ENCODE data around the gene PDXK.
A peak's percentile ranks its signal among the peaks of the same experiment; 100 is the strongest.

The PDXK gene

DNA sequence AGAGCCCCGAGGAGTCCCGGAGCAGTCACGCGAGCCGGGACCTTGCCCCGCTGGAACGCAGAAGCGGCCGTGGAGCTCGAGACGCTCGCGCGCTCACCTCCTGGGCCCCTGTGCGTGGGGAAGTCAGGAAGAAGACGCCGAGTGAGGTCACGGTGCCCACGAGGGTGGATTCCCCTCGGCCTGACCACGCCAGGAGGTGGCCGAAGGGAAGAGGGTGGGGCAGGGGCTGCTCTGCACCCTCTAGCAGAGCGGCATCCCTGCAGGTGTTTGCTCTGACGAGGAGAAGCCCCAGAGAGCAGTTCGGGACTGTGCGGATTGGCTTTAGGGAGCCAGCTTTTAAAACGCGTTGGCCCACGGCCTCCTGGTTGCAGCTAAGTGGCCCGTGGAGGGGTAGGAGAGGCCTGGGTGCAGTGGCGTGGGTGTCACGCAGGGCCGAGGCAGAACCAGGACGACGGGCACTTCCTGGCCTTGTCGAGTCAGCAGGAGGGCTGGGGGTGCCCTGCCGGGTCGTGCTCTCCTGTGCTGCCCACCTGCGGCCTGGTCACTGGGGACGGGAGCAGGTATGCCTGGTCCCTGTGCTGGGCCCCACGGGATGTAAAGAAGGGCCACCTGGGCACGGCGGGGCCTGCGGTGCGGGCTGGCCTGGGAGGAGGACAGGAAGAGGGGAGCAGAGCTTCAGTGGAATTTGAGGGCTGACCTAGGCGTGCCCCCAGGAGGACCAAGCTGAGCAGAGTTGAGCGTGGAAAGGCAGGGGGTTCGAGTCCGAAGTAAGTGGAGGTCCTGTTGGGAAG lies 1.0 kb downstream of the PDXK start:
- Mint-ChIP-seq H3K27ac (ENCODE audit: low read depth) (peak overlapping the region; percentile 74), H3K27me3 (no peaks in the 10 kb centered on the region), H3K4me3 (peak overlapping the region; percentile 85), H3K36me3 (ENCODE audit: insufficient read depth) (peaks cover 17% of the 10 kb centered on the region), H3K9me3 (no peaks in the 10 kb centered on the region), H3K4me1 (peaks cover 32% of the 10 kb centered on the region)
- ATAC-seq (replicated peaks; ENCODE audit: extremely low read depth, poor library complexity, severe bottlenecking) (peak; percentile 22), DNase-seq (ENCODE audit: low spot score in 2 of 2) (no peak)

DNA sequence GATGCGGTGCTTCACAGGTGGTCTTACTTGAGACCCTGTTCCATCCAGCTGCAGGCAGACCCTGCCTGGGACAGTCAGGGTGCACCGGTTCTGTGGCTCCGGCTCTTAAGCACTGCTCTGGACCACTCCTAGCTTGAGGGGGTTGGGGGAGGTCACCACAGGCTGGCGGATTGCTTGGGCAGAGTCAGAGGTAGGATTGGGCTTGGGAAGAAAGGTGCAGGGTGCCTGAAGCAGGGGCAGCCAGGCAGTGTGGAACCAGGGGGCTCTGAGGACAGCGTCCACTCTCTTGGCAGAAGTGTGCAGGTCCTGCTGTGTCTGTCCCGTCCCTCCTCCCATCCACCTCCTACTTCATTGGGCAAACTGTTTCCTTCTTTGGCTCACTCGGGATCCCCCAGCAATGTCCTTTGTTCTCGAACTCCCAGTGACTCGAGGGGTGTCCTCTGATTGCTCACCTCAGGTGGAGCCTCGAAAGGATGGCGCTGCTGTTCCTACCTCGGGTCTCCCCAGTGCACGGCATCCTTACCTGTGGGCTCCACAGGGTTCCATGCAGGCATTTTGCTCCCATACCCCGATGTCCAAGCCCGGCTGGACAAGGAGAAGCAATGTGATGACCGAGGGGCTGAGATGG lies 1.7 kb downstream of the PDXK start:
- Mint-ChIP-seq H3K4me3 (peak overlapping the region; percentile 85), H3K27ac (ENCODE audit: low read depth) (peak overlapping the region; percentile 74), H3K4me1 (peaks cover 32% of the 10 kb centered on the region), H3K9me3 (no peaks in the 10 kb centered on the region), H3K36me3 (ENCODE audit: insufficient read depth) (peaks cover 17% of the 10 kb centered on the region), H3K27me3 (no peaks in the 10 kb centered on the region)
- DNase-seq (ENCODE audit: low spot score in 2 of 2) (no peak), ATAC-seq (replicated peaks; ENCODE audit: extremely low read depth, poor library complexity, severe bottlenecking) (no peak)

DNA sequence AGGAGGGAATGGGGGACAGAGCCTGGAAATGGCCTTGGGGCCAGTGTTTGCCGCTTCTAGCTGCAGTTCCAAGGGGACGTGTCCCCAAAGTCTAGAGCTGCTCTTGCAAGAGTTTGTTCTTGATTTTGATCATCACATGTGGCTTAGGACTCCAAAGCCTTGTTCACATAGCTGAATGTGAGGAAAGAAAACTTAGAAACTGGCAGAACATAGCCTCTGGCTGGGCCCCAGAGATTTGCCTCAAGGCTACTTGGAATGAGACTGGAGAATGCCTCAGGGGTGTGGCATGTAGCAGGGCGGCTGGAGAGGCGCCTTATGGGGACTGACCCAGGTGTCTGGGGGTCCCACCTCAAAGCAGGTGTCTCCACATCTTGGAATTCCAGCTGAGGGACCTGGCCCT lies 2.3 kb downstream of the PDXK start:
- peak overlapping the region; percentile 74 for H3K27ac Mint-ChIP-seq (ENCODE audit: low read depth)
- H3K4me1 Mint-ChIP-seq, result peaks cover 37% of the 10 kb centered on the region
- ATAC-seq (replicated peaks; ENCODE audit: extremely low read depth, poor library complexity, severe bottlenecking) (no peak), DNase-seq (ENCODE audit: low spot score in 2 of 2) (no peak)
- peaks cover 17% of the 10 kb centered on the region for H3K36me3 Mint-ChIP-seq (ENCODE audit: insufficient read depth)
- no peaks in the 10 kb centered on the region for H3K9me3 Mint-ChIP-seq
- peak overlapping the region; percentile 85 for H3K4me3 Mint-ChIP-seq
- no peaks in the 10 kb centered on the region for H3K27me3 Mint-ChIP-seq

DNA sequence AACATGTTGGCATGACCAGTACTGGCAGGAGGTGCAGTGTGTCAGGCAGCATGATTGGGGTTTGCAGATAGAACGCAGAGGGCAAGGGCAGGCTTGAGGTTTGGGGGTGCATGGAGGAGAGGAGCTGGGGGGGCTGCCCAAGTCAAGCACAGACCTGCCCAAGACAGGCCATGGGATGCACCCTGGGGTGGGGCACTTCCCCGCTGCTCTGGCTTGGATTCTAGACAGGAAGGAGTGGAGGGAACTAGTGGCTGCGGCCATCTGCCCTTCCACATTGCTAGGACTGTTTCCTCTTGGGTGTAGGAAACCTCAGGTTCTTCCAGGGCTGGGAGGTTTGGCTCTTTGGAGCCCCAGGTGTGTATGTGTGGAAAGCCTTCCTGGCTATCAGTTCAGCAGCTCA lies 3.0 kb downstream of the PDXK start:
- no peaks in the 10 kb centered on the region for H3K27me3 Mint-ChIP-seq
- ATAC-seq (replicated peaks; ENCODE audit: extremely low read depth, poor library complexity, severe bottlenecking), result no peak
- no peak overlapping the region for H3K4me3 Mint-ChIP-seq
- DNase-seq (ENCODE audit: low spot score in 2 of 2), result no peak
- H3K27ac Mint-ChIP-seq (ENCODE audit: low read depth), result no peak overlapping the region
- no peaks in the 10 kb centered on the region for H3K9me3 Mint-ChIP-seq
- peaks cover 17% of the 10 kb centered on the region for H3K36me3 Mint-ChIP-seq (ENCODE audit: insufficient read depth)
- H3K4me1 Mint-ChIP-seq, result peaks cover 43% of the 10 kb centered on the region

DNA sequence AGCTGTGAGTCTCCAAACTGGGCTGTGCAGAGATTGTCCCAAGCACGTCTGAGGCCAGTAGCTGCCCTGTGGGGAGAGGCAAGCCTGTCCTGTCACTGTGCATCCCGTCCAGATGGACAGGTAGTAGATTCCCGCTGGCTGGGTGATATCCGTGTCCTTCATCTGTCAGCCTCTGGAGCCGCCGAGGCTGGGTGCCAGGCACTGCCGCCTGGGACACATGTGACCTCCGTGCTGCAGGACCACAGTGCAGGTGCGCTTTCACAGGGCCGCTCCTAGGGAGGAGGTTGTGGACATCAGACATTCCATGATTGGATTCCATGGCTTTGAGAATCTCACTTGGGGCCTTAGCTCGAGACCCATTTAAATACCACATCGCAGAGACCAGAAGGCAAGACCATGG lies 4.7 kb downstream of the PDXK start:
- DNase-seq (ENCODE audit: low spot score in 2 of 2), result no peak
- Mint-ChIP-seq H3K4me1 (peaks cover 60% of the 10 kb centered on the region), H3K9me3 (no peaks in the 10 kb centered on the region), H3K4me3 (no peak overlapping the region), H3K36me3 (ENCODE audit: insufficient read depth) (peaks cover 26% of the 10 kb centered on the region), H3K27me3 (no peaks in the 10 kb centered on the region), H3K27ac (ENCODE audit: low read depth) (no peak overlapping the region)
- ATAC-seq (replicated peaks; ENCODE audit: extremely low read depth, poor library complexity, severe bottlenecking), result no peak

DNA sequence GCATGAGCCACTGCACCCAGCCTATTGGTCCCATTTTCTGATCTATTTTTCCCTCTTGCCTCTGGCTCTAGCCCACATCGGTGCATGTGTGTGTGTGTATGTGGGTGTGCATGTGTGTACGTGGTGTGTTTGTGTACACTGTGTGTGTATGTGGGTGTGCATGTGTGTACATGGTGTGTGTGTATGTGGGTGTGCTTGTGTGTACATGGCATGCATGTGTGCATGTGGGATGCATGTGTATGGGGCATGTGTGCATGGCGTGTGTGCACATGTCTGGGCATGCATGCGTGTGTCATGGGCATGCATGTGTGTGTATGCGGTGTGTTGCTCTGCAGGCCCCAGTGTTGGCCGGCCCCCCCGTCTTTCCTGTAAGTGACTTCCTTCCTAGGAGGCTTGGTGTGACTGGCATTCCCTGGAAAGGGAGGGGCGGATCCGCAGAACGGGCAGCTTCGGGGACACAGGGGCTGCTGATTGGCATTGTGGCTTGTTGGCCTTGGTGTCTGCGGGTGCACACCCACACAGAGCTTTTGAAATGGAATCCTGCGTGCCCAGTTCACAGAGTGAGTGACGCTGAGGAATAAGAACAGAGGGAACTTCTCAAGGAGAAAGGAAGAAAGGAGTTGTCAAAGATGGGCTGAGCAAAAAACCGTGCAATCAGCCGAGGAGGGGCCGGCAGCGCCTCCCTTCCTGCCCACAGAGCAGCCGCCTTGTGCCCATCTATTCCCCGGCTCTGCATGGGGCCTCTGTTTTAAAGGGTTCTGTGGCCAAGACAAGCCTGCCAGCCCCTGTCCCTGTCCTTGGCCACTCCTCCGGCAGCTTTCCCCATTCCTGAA lies 8.0 kb downstream of the PDXK start:
- Mint-ChIP-seq H3K9me3 (no peaks in the 10 kb centered on the region), H3K4me3 (peak overlapping the region; percentile 82), H3K27me3 (no peaks in the 10 kb centered on the region), H3K36me3 (ENCODE audit: insufficient read depth) (peaks cover 23% of the 10 kb centered on the region), H3K4me1 (peaks cover 56% of the 10 kb centered on the region), H3K27ac (ENCODE audit: low read depth) (peak overlapping the region; percentile 90)
- DNase-seq (ENCODE audit: low spot score in 2 of 2), result no peak
- no peak for ATAC-seq (replicated peaks; ENCODE audit: extremely low read depth, poor library complexity, severe bottlenecking)

DNA sequence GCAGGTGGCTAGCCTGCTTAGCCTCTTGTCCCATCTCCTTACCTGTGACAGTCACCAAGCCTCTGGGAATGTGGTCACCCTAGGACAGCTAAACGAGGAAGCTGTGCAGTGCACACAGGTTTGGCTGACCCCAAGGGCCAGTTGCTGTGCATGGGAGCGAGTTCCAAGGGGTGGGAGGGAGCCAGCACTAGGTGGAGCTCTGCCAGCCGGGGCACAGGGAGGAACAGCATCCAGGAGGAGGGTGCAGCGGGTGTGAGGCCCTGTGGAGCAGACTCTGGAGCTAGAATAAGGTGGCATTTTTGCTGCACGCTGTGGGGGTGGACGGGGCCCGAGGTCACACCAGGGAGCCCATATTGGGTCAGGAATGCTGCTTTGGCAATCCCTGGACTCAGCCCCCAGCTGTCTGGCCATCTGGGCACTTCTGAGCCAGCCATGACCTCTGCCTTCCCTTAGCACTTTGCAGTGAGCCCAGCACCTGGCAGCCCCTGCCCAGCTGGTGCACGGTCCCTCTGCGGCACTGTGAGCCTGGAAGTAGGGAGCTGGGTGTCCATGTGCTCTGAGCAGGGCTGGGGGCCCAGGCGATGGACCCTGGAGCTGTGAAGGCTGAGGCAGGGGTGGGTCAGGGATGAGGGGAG lies 8.7 kb downstream of the PDXK start:
- peaks cover 21% of the 10 kb centered on the region for H3K36me3 Mint-ChIP-seq (ENCODE audit: insufficient read depth)
- peak overlapping the region; percentile 90 for H3K27ac Mint-ChIP-seq (ENCODE audit: low read depth)
- ATAC-seq (replicated peaks; ENCODE audit: extremely low read depth, poor library complexity, severe bottlenecking), result no peak

DNA sequence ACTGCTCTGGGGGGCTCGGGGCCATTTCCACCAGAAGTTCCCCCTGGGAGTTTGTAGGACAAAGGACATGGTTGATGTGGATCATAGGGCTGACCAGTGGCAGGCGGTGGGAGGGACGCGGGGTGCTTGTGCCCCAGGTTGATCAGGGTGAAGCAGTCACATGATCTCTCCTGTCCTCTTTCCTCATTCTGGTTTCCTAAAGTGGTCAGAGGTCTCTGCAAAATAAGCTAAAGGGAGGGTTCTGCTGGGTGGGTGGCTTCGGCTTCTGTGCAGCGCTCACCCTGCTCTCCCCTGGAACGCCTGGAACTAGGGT lies 9.2 kb downstream of the PDXK start:
- Mint-ChIP-seq H3K27me3 (no peaks in the 10 kb centered on the region), H3K9me3 (no peaks in the 10 kb centered on the region), H3K36me3 (ENCODE audit: insufficient read depth) (peaks cover 23% of the 10 kb centered on the region), H3K27ac (ENCODE audit: low read depth) (peak overlapping the region; percentile 90), H3K4me3 (peak overlapping the region; percentile 82), H3K4me1 (peaks cover 57% of the 10 kb centered on the region)
- DNase-seq (ENCODE audit: low spot score in 2 of 2) (no peak), ATAC-seq (replicated peaks; ENCODE audit: extremely low read depth, poor library complexity, severe bottlenecking) (no peak)

More for the DNA sequence above, 8.7 kb downstream of the PDXK start:
- peak overlapping the region; percentile 82 for H3K4me3 Mint-ChIP-seq
- no peaks in the 10 kb centered on the region for H3K9me3 Mint-ChIP-seq
- no peaks in the 10 kb centered on the region for H3K27me3 Mint-ChIP-seq
- H3K4me1 Mint-ChIP-seq, result peaks cover 57% of the 10 kb centered on the region
- DNase-seq (ENCODE audit: low spot score in 2 of 2), result no peak

DNA sequence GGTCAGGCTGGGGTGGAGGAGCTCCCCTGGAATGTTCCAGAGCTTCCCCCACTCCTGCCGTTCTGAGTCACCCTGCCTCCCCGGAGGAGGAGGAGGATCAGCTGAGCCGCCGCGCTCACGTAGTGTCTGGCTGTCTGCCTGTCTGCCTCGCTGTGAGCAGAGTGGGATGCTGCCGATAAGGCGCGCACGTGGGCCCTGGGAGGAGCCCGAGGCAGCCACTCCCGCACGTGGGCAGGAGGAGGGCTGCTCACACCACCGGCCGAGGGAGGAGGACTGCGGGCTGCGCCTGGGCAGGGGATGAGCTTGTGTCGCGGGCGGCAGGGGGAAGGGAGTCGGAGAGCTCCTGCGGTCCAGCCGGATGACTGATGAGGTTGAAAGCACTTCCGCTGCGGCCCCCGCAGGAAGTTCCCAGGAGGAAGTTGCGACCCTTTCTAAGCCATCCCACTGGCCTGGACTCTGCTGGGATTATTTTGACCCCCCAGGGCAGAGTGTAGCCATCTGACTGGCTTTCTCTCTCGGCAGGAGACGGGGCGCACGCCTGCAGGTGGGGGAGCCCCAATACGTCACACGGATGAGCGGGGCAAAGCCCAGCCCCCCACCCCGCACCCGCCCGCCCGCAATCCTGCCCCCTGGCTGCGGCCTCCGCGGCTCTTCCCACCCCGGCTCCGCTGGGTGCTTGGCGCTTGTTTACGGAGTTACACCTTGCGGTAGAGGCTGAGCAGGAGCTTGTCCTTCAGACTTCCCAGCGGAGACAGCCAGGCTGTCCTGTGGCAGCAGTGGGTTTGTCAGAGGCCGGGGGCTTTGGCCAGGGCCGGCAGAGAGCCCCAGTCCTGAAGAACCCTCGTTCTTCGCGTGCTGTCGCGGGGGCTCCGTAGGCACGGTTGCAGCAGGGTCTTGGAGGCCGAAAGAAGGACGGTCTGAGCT lies 9.8 kb downstream of the PDXK start:
- ATAC-seq (replicated peaks; ENCODE audit: extremely low read depth, poor library complexity, severe bottlenecking), result peak; percentile 85
- Mint-ChIP-seq H3K9me3 (no peaks in the 10 kb centered on the region), H3K27ac (ENCODE audit: low read depth) (peak overlapping the region; percentile 90), H3K4me1 (peaks cover 63% of the 10 kb centered on the region), H3K36me3 (ENCODE audit: insufficient read depth) (peaks cover 20% of the 10 kb centered on the region), H3K4me3 (peak overlapping the region; percentile 82), H3K27me3 (no peaks in the 10 kb centered on the region)
- peak; percentile 56 to 77 for DNase-seq (ENCODE audit: low spot score in 2 of 2)

DNA sequence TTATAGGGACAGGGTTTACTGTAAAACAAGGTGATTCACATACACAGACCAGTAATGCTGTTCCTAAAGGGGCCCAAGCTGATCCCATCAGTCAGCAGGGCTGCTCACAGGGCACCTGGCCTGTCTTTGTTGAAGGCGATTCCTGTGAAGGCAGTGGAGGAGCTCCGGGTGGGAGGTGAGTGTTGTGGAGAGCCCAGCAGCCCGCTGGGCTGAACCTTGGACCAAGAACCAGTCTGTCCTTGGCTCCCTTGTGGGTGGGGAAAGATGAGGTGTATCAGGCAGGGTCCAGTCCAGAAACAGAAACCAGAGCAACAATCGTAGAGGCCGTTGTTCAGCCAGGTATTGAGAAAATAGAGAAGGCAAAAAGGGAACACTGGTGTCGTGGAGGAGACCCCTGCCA lies 12.5 kb downstream of the PDXK start:
- H3K9me3 Mint-ChIP-seq, result no peaks in the 10 kb centered on the region
- peaks cover 69% of the 10 kb centered on the region for H3K4me1 Mint-ChIP-seq
- DNase-seq (ENCODE audit: low spot score in 2 of 2) (no peak), ATAC-seq (replicated peaks; ENCODE audit: extremely low read depth, poor library complexity, severe bottlenecking) (no peak)
- H3K36me3 Mint-ChIP-seq (ENCODE audit: insufficient read depth), result peaks cover 28% of the 10 kb centered on the region
- H3K27me3 Mint-ChIP-seq, result no peaks in the 10 kb centered on the region
- H3K27ac Mint-ChIP-seq (ENCODE audit: low read depth), result peak overlapping the region; percentile 89
- peak overlapping the region; percentile 5 for H3K4me3 Mint-ChIP-seq

DNA sequence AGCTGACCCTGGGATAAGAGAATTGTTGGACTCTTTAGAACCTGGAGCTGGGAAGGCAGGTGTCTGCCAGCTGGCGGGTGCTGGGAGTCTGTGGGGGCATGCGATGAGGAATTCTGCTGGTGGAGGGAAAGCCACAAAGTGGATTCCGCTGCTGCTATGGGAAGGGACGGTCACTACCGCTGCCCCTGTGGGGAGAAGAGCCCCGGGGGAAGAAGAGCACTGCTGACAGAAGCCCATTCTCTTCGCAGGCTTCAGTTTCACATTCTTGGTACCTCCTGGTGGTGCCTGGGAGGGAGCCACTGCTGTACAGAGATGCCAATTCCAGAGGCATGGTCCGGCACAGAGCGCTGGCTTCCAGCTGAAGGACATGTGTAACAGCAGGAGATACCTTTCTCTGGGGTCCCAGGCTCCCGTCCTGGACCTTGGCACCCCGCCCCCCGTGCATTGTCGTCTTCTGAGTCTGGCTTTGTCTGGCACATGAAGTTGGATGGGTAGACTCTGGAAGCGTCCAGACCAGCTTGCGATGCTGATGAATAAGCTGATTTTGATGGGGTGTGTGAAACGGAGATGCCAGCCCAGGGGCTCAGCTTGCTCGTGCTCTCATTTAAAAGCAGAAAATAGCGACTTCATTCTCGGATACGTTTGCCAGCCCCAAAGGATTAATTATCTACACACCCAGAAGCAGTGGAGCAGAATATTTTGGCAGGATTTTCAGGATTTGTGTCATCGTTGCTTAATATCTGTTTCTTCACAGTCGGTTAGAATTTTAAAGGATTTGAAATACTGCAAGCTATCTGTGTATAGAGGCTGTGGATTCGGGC lies 13.2 kb downstream of the PDXK start:
- H3K36me3 Mint-ChIP-seq (ENCODE audit: insufficient read depth), result peaks cover 28% of the 10 kb centered on the region
- ATAC-seq (replicated peaks; ENCODE audit: extremely low read depth, poor library complexity, severe bottlenecking) (no peak), DNase-seq (ENCODE audit: low spot score in 2 of 2) (no peak)
- no peaks in the 10 kb centered on the region for H3K27me3 Mint-ChIP-seq
- peak overlapping the region; percentile 97 for H3K27ac Mint-ChIP-seq (ENCODE audit: low read depth)
- H3K4me3 Mint-ChIP-seq, result peak overlapping the region; percentile 78
- peaks cover 62% of the 10 kb centered on the region for H3K4me1 Mint-ChIP-seq
- H3K9me3 Mint-ChIP-seq, result no peaks in the 10 kb centered on the region

All from central memory CD8-positive, alpha-beta T cell (primary cell).